IMR-90 (cell line): Measurements from ENCODE around the gene NTNG2. TPM values are rescaled to one million over a fixed set of nuclear protein-coding genes. Genes with fewer than 3 reads are reported as not detected.

Experiments used
- ATAC-seq: fragments of 200-7000 bp; cut with Tn5 transposase; 2 replicates; pipeline ENCODE4 v1.9.1; 2020; ENCODE audit warnings: low read depth, mild to moderate bottlenecking, moderate library complexity
- BruUV-seq: library from RNA; stranded (reverse); fragments of 400-500 nt; replicated peaks from 2 replicates; lab custom pipeline; 2021; lab: Mats Ljungman, UMichigan
- CTCF ChIA-PET: fragments of 300-600 bp; formaldehyde crosslinking; extraction: SDS; loops from one replicate; lab custom pipeline; 2021; ENCODE audit warnings: antibody characterized with exemption; lab: Yijun Ruan, JAX
- POLR2A ChIA-PET: fragments of 300-600 bp; sonication (Branson Sonifier 250); formaldehyde crosslinking; loops from one replicate; lab custom pipeline; 2022; ENCODE audit warnings: antibody characterized with exemption; ENCODE audit not compliant: unreplicated experiment; lab: Charles Lee
- DNase-seq: peaks from one replicate; pipeline ENCODE4 v3.0.0; 2013
- H2AFZ ChIP-seq: replicated peaks from 2 replicates; pipeline ENCODE3; 2013; ENCODE audit warnings: low read length, mild to moderate bottlenecking; ENCODE audit not compliant: poor library complexity
- H2AK5ac ChIP-seq: 2 replicates; pipeline ENCODE4 v1.6.1; 2013; ENCODE audit warnings: low read depth, low read length, inconsistent platforms
- H2AK9ac ChIP-seq: replicated peaks from 2 replicates; pipeline ENCODE3; 2013; ENCODE audit warnings: mild to moderate bottlenecking, low read depth, low read length, moderate library complexity; ENCODE audit not compliant: poor library complexity
- H2BK120ac ChIP-seq: 2 replicates; pipeline ENCODE4 v1.6.1; 2013; ENCODE audit warnings: low read depth, low read length, inconsistent platforms
- H2BK15ac ChIP-seq: 3 replicates; pipeline ENCODE4 v1.6.1; 2013; ENCODE audit warnings: low read depth, low read length, inconsistent platforms
- H2BK20ac ChIP-seq: 2 replicates; pipeline ENCODE4 v1.6.1; 2013; ENCODE audit warnings: low read depth, mild to moderate bottlenecking, inconsistent platforms, low read length, moderate library complexity
- H2BK5ac ChIP-seq: 2 replicates; pipeline ENCODE4 v1.6.1; 2013; ENCODE audit warnings: mild to moderate bottlenecking, low read depth, low read length, inconsistent platforms; ENCODE audit not compliant: poor library complexity, severe bottlenecking
- H3K14ac ChIP-seq: replicated peaks from 2 replicates; pipeline ENCODE4 v1.6.1; 2013; ENCODE audit warnings: low read depth, low read length, inconsistent platforms
- H3K18ac ChIP-seq: 2 replicates; pipeline ENCODE4 v1.6.1; 2013; ENCODE audit warnings: low read depth, low read length, control low read depth
- H3K23ac ChIP-seq: 2 replicates; pipeline ENCODE4 v1.6.1; 2013; ENCODE audit warnings: low read depth, low read length, inconsistent platforms
- H3K27ac ChIP-seq: 2 replicates; pipeline ENCODE4 v1.5.1; 2013; ENCODE audit warnings: mild to moderate bottlenecking, control low read depth, low read length; ENCODE audit not compliant: insufficient read depth
- H3K27me3 ChIP-seq: 2 replicates; pipeline ENCODE4 v1.6.1; 2013; ENCODE audit warnings: low read length; ENCODE audit not compliant: control insufficient read depth, insufficient read depth
- H3K36me3 ChIP-seq: 2 replicates; pipeline ENCODE4 v1.6.1; 2013; ENCODE audit warnings: low read length, mixed read lengths; ENCODE audit not compliant: control insufficient read depth, insufficient read depth
- H3K4ac ChIP-seq: 2 replicates; pipeline ENCODE4 v1.6.1; 2013; ENCODE audit warnings: low read depth, low read length, inconsistent platforms
- H3K4me1 ChIP-seq: 2 replicates; pipeline ENCODE4 v1.6.1; 2013; ENCODE audit warnings: low read length, mixed read lengths; ENCODE audit not compliant: control insufficient read depth, insufficient read depth
- H3K4me2 ChIP-seq: 2 replicates; pipeline ENCODE4 v1.6.1; 2013; ENCODE audit warnings: low read depth, mild to moderate bottlenecking, control low read depth, low read length, moderate library complexity
- H3K4me3 ChIP-seq: 2 replicates; pipeline ENCODE4 v1.5.1; 2013; ENCODE audit warnings: low read depth, mild to moderate bottlenecking, control low read depth, low read length, moderate library complexity; ENCODE audit not compliant: insufficient read depth
- H3K56ac ChIP-seq: 2 replicates; pipeline ENCODE4 v1.6.1; 2013; ENCODE audit warnings: low read length, inconsistent platforms; ENCODE audit not compliant: insufficient read depth; ENCODE audit errors: extremely low read depth
- H3K79me1 ChIP-seq, 2 experiments: 2 replicates each; pipeline ENCODE4 v1.6.1; 2013; ENCODE audit warnings: low read length in 2 of 2, inconsistent platforms in 1 of 2, low read depth in 1 of 2
- H3K9ac ChIP-seq: 2 replicates; pipeline ENCODE4 v1.6.1; 2013; ENCODE audit warnings: low read depth, low read length, control low read depth
- H3K9me1 ChIP-seq: 2 replicates; pipeline ENCODE4 v1.6.1; 2013; ENCODE audit warnings: low read length, inconsistent platforms; ENCODE audit not compliant: insufficient read depth
- H3K9me3 ChIP-seq: 2 replicates; pipeline ENCODE4 v1.6.1; 2013; ENCODE audit warnings: low read length; ENCODE audit not compliant: control insufficient read depth, insufficient read depth
- H4K20me1 ChIP-seq: 2 replicates; pipeline ENCODE4 v1.6.1; 2013; ENCODE audit warnings: low read length, inconsistent platforms; ENCODE audit not compliant: insufficient read depth
- H4K5ac ChIP-seq: 2 replicates; pipeline ENCODE4 v1.6.1; 2013; ENCODE audit warnings: mild to moderate bottlenecking, low read depth, low read length, control low read depth
- H4K8ac ChIP-seq, 2 experiments: 2 replicates each; pipeline ENCODE4 v1.6.1; 2013; ENCODE audit warnings: low read depth in 2 of 2, low read length in 2 of 2, control low read depth in 1 of 2, inconsistent platforms in 1 of 2
- H4K91ac ChIP-seq: 2 replicates; pipeline ENCODE4 v1.6.1; 2013; ENCODE audit warnings: low read depth, low read length, inconsistent platforms; ENCODE audit not compliant: insufficient read depth
- BHLHE40 ChIP-seq: fragments of 150-350 bp; IDR thresholded peaks from 2 replicates; pipeline ENCODE4 v1.6.1; 2016; ENCODE audit warnings: mild to moderate bottlenecking, low read depth, low read length
- CEBPB ChIP-seq: IDR thresholded peaks from 2 replicates; pipeline ENCODE4 v1.6.1; 2012; ENCODE audit warnings: low read depth, low read length, improper control_type of control experiment
- CHD1 ChIP-seq: IDR thresholded peaks from 2 replicates; pipeline ENCODE4 v1.6.1; 2012; ENCODE audit warnings: low read depth, low read length, improper control_type of control experiment
- FOS ChIP-seq: fragments of 150-350 bp; IDR thresholded peaks from 2 replicates; pipeline ENCODE4 v1.6.1; 2016; ENCODE audit warnings: low read depth, low read length
- MAFK ChIP-seq: IDR thresholded peaks from 2 replicates; pipeline ENCODE4 v1.6.1; 2012; ENCODE audit warnings: low read depth, low read length, improper control_type of control experiment
- MAZ ChIP-seq: IDR thresholded peaks from 2 replicates; pipeline ENCODE4 v1.6.1; 2012; ENCODE audit warnings: low read depth, mild to moderate bottlenecking, low read length, improper control_type of control experiment, moderate library complexity, borderline replicate concordance
- MXI1 ChIP-seq: IDR thresholded peaks from 2 replicates; pipeline ENCODE4 v1.6.1; 2012; ENCODE audit warnings: low read depth, mild to moderate bottlenecking, low read length, moderate library complexity, borderline replicate concordance
- NFE2L2 ChIP-seq: fragments of 150-350 bp; IDR thresholded peaks from 2 replicates; pipeline ENCODE4 v1.6.1; 2016; ENCODE audit warnings: low read depth, mild to moderate bottlenecking, low read length
- POLR2A ChIP-seq: IDR thresholded peaks from 2 replicates; pipeline ENCODE4 v1.6.1; 2012; ENCODE audit warnings: mild to moderate bottlenecking, low read depth, low read length
- RAD21 ChIP-seq: IDR thresholded peaks from 2 replicates; pipeline ENCODE4 v1.6.1; 2012; ENCODE audit warnings: low read length, improper control_type of control experiment
- RCOR1 ChIP-seq: IDR thresholded peaks from 2 replicates; pipeline ENCODE4 v1.6.1; 2012; ENCODE audit warnings: mild to moderate bottlenecking, low read length, improper control_type of control experiment; ENCODE audit not compliant: insufficient replicate concordance
- RFX5 ChIP-seq: IDR thresholded peaks from 2 replicates; pipeline ENCODE4 v1.8.0; 2012; ENCODE audit warnings: low read depth, mild to moderate bottlenecking, low read length, moderate library complexity
- SMC3 ChIP-seq: fragments of 150-350 bp; IDR thresholded peaks from 2 replicates; pipeline ENCODE4 v1.6.1; 2016; ENCODE audit warnings: low read depth, mild to moderate bottlenecking, antibody characterized with exemption, low read length, moderate library complexity
- WGBS, 2 experiments: methylation state at CpG; one replicate each; pipeline versions ENCODE4 v1.1.5 to v1.1.7; 2013; ENCODE audit warnings: missing lambda C conversion rate in 2 of 2; ENCODE audit not compliant: insufficient read length in 1 of 2; ENCODE audit errors: extremely low coverage in 2 of 2; 5-methylcytosine and 5-hydroxymethylcytosine counted together
- dilution Hi-C: fragments of 300-500 bp; cut with HindIII; formaldehyde crosslinking; loops from one replicate; pipeline ENCODE4 v1.14.3; 2018; ENCODE audit warnings: low sequenced_read_pairs; ENCODE audit not compliant: unreplicated experiment
- in situ Hi-C: fragments of 300-500 bp; cut with MboI; formaldehyde crosslinking; loops from 3 replicates; pipeline ENCODE4 v1.14.3; 2019; ENCODE audit warnings: low sequenced_read_pairs, inconsistent platforms, mixed read lengths
- intact Hi-C: fragments of 100-400 bp; cut with micrococcal nuclease; formaldehyde crosslinking; loops from 2 replicates; pipeline ENCODE4 v1.10.0; 2022
- polyA plus RNA-seq, 3 experiments: library from polyadenylated mRNA; depleted of rRNA; stranded (reverse); fragments of >200 nt; gene quantifications; 2 replicates each; pipeline ENCODE4 v1.2.3, GENCODE V29; 2012; ENCODE audit warnings: low replicate concordance in 1 of 3
- total RNA-seq: library from RNA; depleted of rRNA; stranded (reverse); fragments of >200 nt; gene quantifications from 2 replicates; pipeline ENCODE4 v1.2.3, GENCODE V29; 2012
- TF ChIP-seq, protein P1 (sequence below): fragments of 150-350 bp; IDR thresholded peaks from 2 replicates; pipeline ENCODE4 v1.6.1; 2016; ENCODE audit warnings: low read depth, mild to moderate bottlenecking, low read length, moderate library complexity, borderline replicate concordance
- TF ChIP-seq, protein P2 (sequence below): conservative IDR thresholded peaks from 2 replicates; pipeline ENCODE4 v1.5.1; 2012; ENCODE audit warnings: mild to moderate bottlenecking, low read depth, low read length, improper control_type of control experiment
- TF ChIP-seq, protein P3 (sequence below): fragments of 150-350 bp; IDR thresholded peaks from 2 replicates; pipeline ENCODE4 v1.6.1; 2017; ENCODE audit warnings: mild to moderate bottlenecking, antibody characterized with exemption, low read length, low read depth

The NTNG2 gene
- total and polyA plus RNA-seq, 2 of the 4 experiments (the other 2 are of a cell fraction) = 0.54 to 0.84 TPM

DNA sequence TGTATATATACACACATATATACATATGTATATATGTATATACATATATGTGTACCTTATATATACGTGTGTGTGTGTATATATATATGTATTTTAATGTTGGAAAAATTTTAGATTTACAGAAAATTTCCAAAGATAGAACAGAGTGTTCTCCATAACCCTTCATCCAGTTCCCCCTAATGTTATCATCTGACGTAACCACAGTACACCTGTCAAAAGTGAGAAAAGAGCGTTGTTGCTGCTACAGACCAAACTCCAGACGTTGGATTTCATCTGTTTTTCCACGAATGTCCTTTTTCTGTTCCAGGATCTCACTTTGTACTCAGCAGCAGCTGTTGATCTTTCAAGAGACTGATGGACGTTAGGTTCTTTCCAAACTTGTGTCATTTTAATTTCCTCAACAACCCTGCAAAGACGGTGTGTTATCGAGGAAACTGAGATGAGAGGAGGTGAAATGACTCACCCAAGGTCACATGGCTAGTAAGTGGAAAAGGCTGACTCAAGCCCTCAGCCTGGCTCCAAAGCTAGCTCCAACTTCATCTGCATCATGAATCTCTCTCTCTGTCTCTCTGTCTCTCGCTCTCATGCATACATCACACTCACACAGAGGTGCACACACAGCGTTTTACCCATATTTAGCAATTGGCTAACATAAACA is 17.0 kb upstream of the NTNG2 start:
- no peaks in the 10 kb centered on the region for H3K9me3 ChIP-seq
- H3K56ac ChIP-seq = no peak overlapping the region
- no TSS peak for BruUV-seq
- no peak overlapping the region for H4K5ac ChIP-seq
- H2BK120ac ChIP-seq = no peak overlapping the region
- no peak overlapping the region for H3K4ac ChIP-seq
- no peak overlapping the region for H2BK15ac ChIP-seq
- dilution Hi-C loops = no loop called here
- ChIA-PET CTCF (no interaction called here), POLR2A (no interaction called here)
- TF ChIP-seq RCOR1 (no peak), MAFK (peak; percentile 34; the same call in 1 of the 2 replicates), FOS (peak; percentile 44; the same call in 1 of the 2 replicates), SMC3 (no peak), NFE2L2 (no peak), MAZ (no peak), RAD21 (no peak), CHD1 (no peak), MXI1 (no peak), CEBPB (no peak), POLR2A (no peak), RFX5 (no peak), BHLHE40 (0 out of 2 replicates have a peak, but pooled peaks have one; percentile 11)
- TF ChIP-seq, protein P1, sequence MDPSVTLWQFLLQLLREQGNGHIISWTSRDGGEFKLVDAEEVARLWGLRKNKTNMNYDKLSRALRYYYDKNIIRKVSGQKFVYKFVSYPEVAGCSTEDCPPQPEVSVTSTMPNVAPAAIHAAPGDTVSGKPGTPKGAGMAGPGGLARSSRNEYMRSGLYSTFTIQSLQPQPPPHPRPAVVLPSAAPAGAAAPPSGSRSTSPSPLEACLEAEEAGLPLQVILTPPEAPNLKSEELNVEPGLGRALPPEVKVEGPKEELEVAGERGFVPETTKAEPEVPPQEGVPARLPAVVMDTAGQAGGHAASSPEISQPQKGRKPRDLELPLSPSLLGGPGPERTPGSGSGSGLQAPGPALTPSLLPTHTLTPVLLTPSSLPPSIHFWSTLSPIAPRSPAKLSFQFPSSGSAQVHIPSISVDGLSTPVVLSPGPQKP = no peak
- TF ChIP-seq, protein P2, sequence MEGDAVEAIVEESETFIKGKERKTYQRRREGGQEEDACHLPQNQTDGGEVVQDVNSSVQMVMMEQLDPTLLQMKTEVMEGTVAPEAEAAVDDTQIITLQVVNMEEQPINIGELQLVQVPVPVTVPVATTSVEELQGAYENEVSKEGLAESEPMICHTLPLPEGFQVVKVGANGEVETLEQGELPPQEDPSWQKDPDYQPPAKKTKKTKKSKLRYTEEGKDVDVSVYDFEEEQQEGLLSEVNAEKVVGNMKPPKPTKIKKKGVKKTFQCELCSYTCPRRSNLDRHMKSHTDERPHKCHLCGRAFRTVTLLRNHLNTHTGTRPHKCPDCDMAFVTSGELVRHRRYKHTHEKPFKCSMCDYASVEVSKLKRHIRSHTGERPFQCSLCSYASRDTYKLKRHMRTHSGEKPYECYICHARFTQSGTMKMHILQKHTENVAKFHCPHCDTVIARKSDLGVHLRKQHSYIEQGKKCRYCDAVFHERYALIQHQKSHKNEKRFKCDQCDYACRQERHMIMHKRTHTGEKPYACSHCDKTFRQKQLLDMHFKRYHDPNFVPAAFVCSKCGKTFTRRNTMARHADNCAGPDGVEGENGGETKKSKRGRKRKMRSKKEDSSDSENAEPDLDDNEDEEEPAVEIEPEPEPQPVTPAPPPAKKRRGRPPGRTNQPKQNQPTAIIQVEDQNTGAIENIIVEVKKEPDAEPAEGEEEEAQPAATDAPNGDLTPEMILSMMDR = no peak
- TF ChIP-seq, protein P3, sequence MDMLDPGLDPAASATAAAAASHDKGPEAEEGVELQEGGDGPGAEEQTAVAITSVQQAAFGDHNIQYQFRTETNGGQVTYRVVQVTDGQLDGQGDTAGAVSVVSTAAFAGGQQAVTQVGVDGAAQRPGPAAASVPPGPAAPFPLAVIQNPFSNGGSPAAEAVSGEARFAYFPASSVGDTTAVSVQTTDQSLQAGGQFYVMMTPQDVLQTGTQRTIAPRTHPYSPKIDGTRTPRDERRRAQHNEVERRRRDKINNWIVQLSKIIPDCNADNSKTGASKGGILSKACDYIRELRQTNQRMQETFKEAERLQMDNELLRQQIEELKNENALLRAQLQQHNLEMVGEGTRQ = peak; percentile 80
- no peaks in the 10 kb centered on the region for H3K9me1 ChIP-seq
- WGBS, 2 experiments = no CpG with 5 or more reads among the region's 10 CpGs
- intact Hi-C loops = no loop called here
- no peak overlapping the region for H2AK9ac ChIP-seq
- in situ Hi-C loops = no loop called here
- no peak overlapping the region for H3K4me2 ChIP-seq
- no peak overlapping the region for H2BK20ac ChIP-seq
- no peaks in the 10 kb centered on the region for H3K36me3 ChIP-seq
- H3K4me3 ChIP-seq = no peak overlapping the region
- DNase-seq (peak; percentile 66), ATAC-seq (peak; percentile 53; the same call in 1 of the 2 replicates)
- no peak overlapping the region for H3K14ac ChIP-seq
- peaks cover 72% of the 10 kb centered on the region for H3K27me3 ChIP-seq
- no peak overlapping the region for H2BK5ac ChIP-seq
- H2AFZ ChIP-seq = no peak overlapping the region
- H4K91ac ChIP-seq = no peak overlapping the region
- H3K9ac ChIP-seq = no peak overlapping the region
- no peaks in the 10 kb centered on the region for H3K79me1 ChIP-seq
- no peak overlapping the region for H3K23ac ChIP-seq
- no peak overlapping the region for H2AK5ac ChIP-seq
- H3K18ac ChIP-seq = no peak overlapping the region
- no peak overlapping the region for H4K8ac ChIP-seq
- no peak overlapping the region for H3K27ac ChIP-seq
- 0 out of 2 replicates have a peak, but pooled peaks cover 5% of the 10 kb centered on the region for H3K4me1 ChIP-seq
- no peaks in the 10 kb centered on the region for H4K20me1 ChIP-seq
